IMR-90 (cell line): ENCODE data around the gene LCA5L. TPM values are rescaled to one million over a fixed set of nuclear protein-coding genes. Genes with fewer than 3 reads are reported as not detected.
A peak's percentile ranks its signal among the peaks of the same experiment; 100 is the strongest.

Experiments
- ATAC-seq: fragments of 200-7000 bp; cut with Tn5 transposase; 2 replicates; pipeline ENCODE4 v1.9.1; 2020; ENCODE audit warnings: low read depth, mild to moderate bottlenecking, moderate library complexity
- BruUV-seq: library from RNA; stranded (reverse); fragments of 400-500 nt; replicated peaks from 2 replicates; lab custom pipeline; 2021; lab: Mats Ljungman, UMichigan
- CTCF ChIA-PET: fragments of 300-600 bp; formaldehyde crosslinking; extraction: SDS; loops from one replicate; lab custom pipeline; 2021; ENCODE audit warnings: antibody characterized with exemption; lab: Yijun Ruan, JAX
- POLR2A ChIA-PET: fragments of 300-600 bp; sonication (Branson Sonifier 250); formaldehyde crosslinking; loops from one replicate; lab custom pipeline; 2022; ENCODE audit warnings: antibody characterized with exemption; ENCODE audit not compliant: unreplicated experiment; lab: Charles Lee
- DNase-seq: peaks from one replicate; pipeline ENCODE4 v3.0.0; 2013
- H2AFZ ChIP-seq: replicated peaks from 2 replicates; pipeline ENCODE3; 2013; ENCODE audit warnings: low read length, mild to moderate bottlenecking; ENCODE audit not compliant: poor library complexity
- H2AK5ac ChIP-seq: 2 replicates; pipeline ENCODE4 v1.6.1; 2013; ENCODE audit warnings: low read depth, low read length, inconsistent platforms
- H2AK9ac ChIP-seq: replicated peaks from 2 replicates; pipeline ENCODE3; 2013; ENCODE audit warnings: mild to moderate bottlenecking, low read depth, low read length, moderate library complexity; ENCODE audit not compliant: poor library complexity
- H2BK120ac ChIP-seq: 2 replicates; pipeline ENCODE4 v1.6.1; 2013; ENCODE audit warnings: low read depth, low read length, inconsistent platforms
- H2BK15ac ChIP-seq: 3 replicates; pipeline ENCODE4 v1.6.1; 2013; ENCODE audit warnings: low read depth, low read length, inconsistent platforms
- H2BK20ac ChIP-seq: 2 replicates; pipeline ENCODE4 v1.6.1; 2013; ENCODE audit warnings: low read depth, mild to moderate bottlenecking, inconsistent platforms, low read length, moderate library complexity
- H2BK5ac ChIP-seq: 2 replicates; pipeline ENCODE4 v1.6.1; 2013; ENCODE audit warnings: mild to moderate bottlenecking, low read depth, low read length, inconsistent platforms; ENCODE audit not compliant: poor library complexity, severe bottlenecking
- H3K14ac ChIP-seq: replicated peaks from 2 replicates; pipeline ENCODE4 v1.6.1; 2013; ENCODE audit warnings: low read depth, low read length, inconsistent platforms
- H3K18ac ChIP-seq: 2 replicates; pipeline ENCODE4 v1.6.1; 2013; ENCODE audit warnings: low read depth, low read length, control low read depth
- H3K23ac ChIP-seq: 2 replicates; pipeline ENCODE4 v1.6.1; 2013; ENCODE audit warnings: low read depth, low read length, inconsistent platforms
- H3K27ac ChIP-seq: 2 replicates; pipeline ENCODE4 v1.5.1; 2013; ENCODE audit warnings: mild to moderate bottlenecking, control low read depth, low read length; ENCODE audit not compliant: insufficient read depth
- H3K27me3 ChIP-seq: 2 replicates; pipeline ENCODE4 v1.6.1; 2013; ENCODE audit warnings: low read length; ENCODE audit not compliant: control insufficient read depth, insufficient read depth
- H3K36me3 ChIP-seq: 2 replicates; pipeline ENCODE4 v1.6.1; 2013; ENCODE audit warnings: low read length, mixed read lengths; ENCODE audit not compliant: control insufficient read depth, insufficient read depth
- H3K4ac ChIP-seq: 2 replicates; pipeline ENCODE4 v1.6.1; 2013; ENCODE audit warnings: low read depth, low read length, inconsistent platforms
- H3K4me1 ChIP-seq: 2 replicates; pipeline ENCODE4 v1.6.1; 2013; ENCODE audit warnings: low read length, mixed read lengths; ENCODE audit not compliant: control insufficient read depth, insufficient read depth
- H3K4me2 ChIP-seq: 2 replicates; pipeline ENCODE4 v1.6.1; 2013; ENCODE audit warnings: low read depth, mild to moderate bottlenecking, control low read depth, low read length, moderate library complexity
- H3K4me3 ChIP-seq: 2 replicates; pipeline ENCODE4 v1.5.1; 2013; ENCODE audit warnings: low read depth, mild to moderate bottlenecking, control low read depth, low read length, moderate library complexity; ENCODE audit not compliant: insufficient read depth
- H3K56ac ChIP-seq: 2 replicates; pipeline ENCODE4 v1.6.1; 2013; ENCODE audit warnings: low read length, inconsistent platforms; ENCODE audit not compliant: insufficient read depth; ENCODE audit errors: extremely low read depth
- H3K79me1 ChIP-seq, 2 experiments: 2 replicates each; pipeline ENCODE4 v1.6.1; 2013; ENCODE audit warnings: low read length in 2 of 2, inconsistent platforms in 1 of 2, low read depth in 1 of 2
- H3K9ac ChIP-seq: 2 replicates; pipeline ENCODE4 v1.6.1; 2013; ENCODE audit warnings: low read depth, low read length, control low read depth
- H3K9me1 ChIP-seq: 2 replicates; pipeline ENCODE4 v1.6.1; 2013; ENCODE audit warnings: low read length, inconsistent platforms; ENCODE audit not compliant: insufficient read depth
- H3K9me3 ChIP-seq: 2 replicates; pipeline ENCODE4 v1.6.1; 2013; ENCODE audit warnings: low read length; ENCODE audit not compliant: control insufficient read depth, insufficient read depth
- H4K20me1 ChIP-seq: 2 replicates; pipeline ENCODE4 v1.6.1; 2013; ENCODE audit warnings: low read length, inconsistent platforms; ENCODE audit not compliant: insufficient read depth
- H4K5ac ChIP-seq: 2 replicates; pipeline ENCODE4 v1.6.1; 2013; ENCODE audit warnings: mild to moderate bottlenecking, low read depth, low read length, control low read depth
- H4K8ac ChIP-seq, 2 experiments: 2 replicates each; pipeline ENCODE4 v1.6.1; 2013; ENCODE audit warnings: low read depth in 2 of 2, low read length in 2 of 2, control low read depth in 1 of 2, inconsistent platforms in 1 of 2
- H4K91ac ChIP-seq: 2 replicates; pipeline ENCODE4 v1.6.1; 2013; ENCODE audit warnings: low read depth, low read length, inconsistent platforms; ENCODE audit not compliant: insufficient read depth
- BHLHE40 ChIP-seq: fragments of 150-350 bp; IDR thresholded peaks from 2 replicates; pipeline ENCODE4 v1.6.1; 2016; ENCODE audit warnings: mild to moderate bottlenecking, low read depth, low read length
- FOS ChIP-seq: fragments of 150-350 bp; IDR thresholded peaks from 2 replicates; pipeline ENCODE4 v1.6.1; 2016; ENCODE audit warnings: low read depth, low read length
- MAZ ChIP-seq: IDR thresholded peaks from 2 replicates; pipeline ENCODE4 v1.6.1; 2012; ENCODE audit warnings: low read depth, mild to moderate bottlenecking, low read length, improper control_type of control experiment, moderate library complexity, borderline replicate concordance
- NFE2L2 ChIP-seq: fragments of 150-350 bp; IDR thresholded peaks from 2 replicates; pipeline ENCODE4 v1.6.1; 2016; ENCODE audit warnings: low read depth, mild to moderate bottlenecking, low read length
- WGBS, 2 experiments: methylation state at CpG; one replicate each; pipeline versions ENCODE4 v1.1.5 to v1.1.7; 2013; ENCODE audit warnings: missing lambda C conversion rate in 2 of 2; ENCODE audit not compliant: insufficient read length in 1 of 2; ENCODE audit errors: extremely low coverage in 2 of 2; 5-methylcytosine and 5-hydroxymethylcytosine counted together
- dilution Hi-C: fragments of 300-500 bp; cut with HindIII; formaldehyde crosslinking; loops from one replicate; pipeline ENCODE4 v1.14.3; 2018; ENCODE audit warnings: low sequenced_read_pairs; ENCODE audit not compliant: unreplicated experiment
- in situ Hi-C: fragments of 300-500 bp; cut with MboI; formaldehyde crosslinking; loops from 3 replicates; pipeline ENCODE4 v1.14.3; 2019; ENCODE audit warnings: low sequenced_read_pairs, inconsistent platforms, mixed read lengths
- intact Hi-C: fragments of 100-400 bp; cut with micrococcal nuclease; formaldehyde crosslinking; loops from 2 replicates; pipeline ENCODE4 v1.10.0; 2022
- polyA plus RNA-seq, 3 experiments: library from polyadenylated mRNA; depleted of rRNA; stranded (reverse); fragments of >200 nt; gene quantifications; 2 replicates each; pipeline ENCODE4 v1.2.3, GENCODE V29; 2012; ENCODE audit warnings: low replicate concordance in 1 of 3
- total RNA-seq: library from RNA; depleted of rRNA; stranded (reverse); fragments of >200 nt; gene quantifications from 2 replicates; pipeline ENCODE4 v1.2.3, GENCODE V29; 2012
- TF ChIP-seq, protein P1 (sequence below): fragments of 150-350 bp; IDR thresholded peaks from 2 replicates; pipeline ENCODE4 v1.6.1; 2017; ENCODE audit warnings: mild to moderate bottlenecking, antibody characterized with exemption, low read length, low read depth

LCA5L gene
- total and polyA plus RNA-seq, 2 of the 4 experiments (the other 2 are of a cell fraction): 0.18 to 0.26 TPM

DNA sequence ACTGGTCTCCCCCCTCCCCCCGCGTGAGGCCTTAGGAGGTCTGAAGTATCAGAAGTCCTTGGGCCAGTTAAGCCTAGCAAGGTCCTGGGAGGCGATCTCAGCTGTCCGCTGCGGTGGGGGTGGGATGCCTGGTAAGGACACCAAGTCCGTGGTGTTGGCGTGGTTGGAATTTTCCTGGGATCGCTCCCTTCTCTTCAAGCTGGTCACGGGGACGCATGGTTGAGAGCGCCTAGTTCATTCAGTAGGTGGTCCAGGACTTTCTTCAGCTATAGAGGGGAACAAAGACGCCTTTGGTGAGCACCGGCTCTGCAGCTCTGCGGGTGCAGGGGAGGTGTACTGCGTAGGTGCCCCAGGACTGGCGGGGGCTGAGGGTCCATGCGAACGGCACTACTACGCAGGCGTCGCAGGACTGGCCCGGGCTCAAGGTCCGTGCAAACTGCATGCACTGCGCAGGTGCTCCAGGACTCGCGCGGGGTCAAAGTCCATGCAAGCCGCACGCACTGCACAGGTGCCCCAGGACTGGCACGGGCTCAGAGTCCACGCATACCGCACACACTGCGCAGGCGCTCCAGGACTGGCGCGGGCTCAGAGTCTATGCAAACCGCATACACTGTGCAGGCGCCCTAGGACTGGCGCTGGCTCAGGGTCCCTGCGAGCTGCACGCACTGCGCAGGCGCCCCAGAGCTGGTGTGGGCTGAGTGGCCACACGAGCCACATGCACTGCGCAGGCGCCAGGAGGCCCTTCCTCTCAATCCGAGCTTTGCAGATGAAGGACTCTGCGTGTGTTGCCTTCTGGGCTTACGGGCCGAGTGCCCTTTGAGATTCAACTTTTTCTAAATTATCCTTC is 60.1 kb downstream of the LCA5L start:
- Histone ChIP-seq H3K56ac (no peak overlapping the region; the same call in 1 of the 2 replicates), H3K9me3 (no peaks in the 10 kb centered on the region), H3K4me3 (peak overlapping the region; percentile 40), H3K4ac (peak overlapping the region; percentile 65), H3K18ac (peak overlapping the region; percentile 75), H3K4me1 (peaks cover 17% of the 10 kb centered on the region), H4K20me1 (peaks cover 14% of the 10 kb centered on the region), H3K79me1 (peaks cover 24 to 76% of the 10 kb centered on the region in 2 experiments), H2BK20ac (no peak overlapping the region), H3K4me2 (peak overlapping the region; percentile 81), H3K9ac (peak overlapping the region; percentile 68), H3K36me3 (peaks cover 1% of the 10 kb centered on the region; the same call in 1 of the 2 replicates), H3K27me3 (no peaks in the 10 kb centered on the region), H2AK9ac (peak overlapping the region; percentile 68), H3K27ac (peak overlapping the region; percentile 76), H2AFZ (peak overlapping the region; percentile 86), H2BK15ac (no peak overlapping the region), H4K8ac (peak overlapping the region; percentile 81 to 92), H3K14ac (peak overlapping the region; percentile 73), H2AK5ac (peak overlapping the region; percentile 37; the same call in 1 of the 2 replicates), H4K5ac (peak overlapping the region; percentile 95), H2BK120ac (peak overlapping the region; percentile 42; the same call in 1 of the 2 replicates), H3K9me1 (peaks cover 18% of the 10 kb centered on the region), H2BK5ac (peak overlapping the region; percentile 81), H4K91ac (peak overlapping the region; percentile 70; the same call in 1 of the 2 replicates), H3K23ac (peak overlapping the region; percentile 76; the same call in 1 of the 2 replicates)
- WGBS, 2 experiments: 53% methylated on average over 19 of the region's 50 CpGs; no CpG with 5 or more reads in 1 of the 2 experiments
- ChIA-PET POLR2A (interaction anchor here (0.6 kb wide), 1 partner anchor 9 kb away, joined by 3 read pairs; no protein-coding TSS in a partner anchor), CTCF (no interaction called here)
- in situ Hi-C loops: loop anchor here (5.0 kb wide), 1 partner anchor 68 kb away; no protein-coding TSS in a partner anchor
- peak; percentile 74 for ATAC-seq
- peak; percentile 75 for DNase-seq
- TF ChIP-seq, protein P1, sequence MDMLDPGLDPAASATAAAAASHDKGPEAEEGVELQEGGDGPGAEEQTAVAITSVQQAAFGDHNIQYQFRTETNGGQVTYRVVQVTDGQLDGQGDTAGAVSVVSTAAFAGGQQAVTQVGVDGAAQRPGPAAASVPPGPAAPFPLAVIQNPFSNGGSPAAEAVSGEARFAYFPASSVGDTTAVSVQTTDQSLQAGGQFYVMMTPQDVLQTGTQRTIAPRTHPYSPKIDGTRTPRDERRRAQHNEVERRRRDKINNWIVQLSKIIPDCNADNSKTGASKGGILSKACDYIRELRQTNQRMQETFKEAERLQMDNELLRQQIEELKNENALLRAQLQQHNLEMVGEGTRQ: peak; percentile 32; the same call in 1 of the 2 replicates
- TF ChIP-seq FOS: no peak
- no peak for TF ChIP-seq BHLHE40
- no peak for TF ChIP-seq NFE2L2
- TF ChIP-seq MAZ: no peak
- BruUV-seq: no TSS peak
- dilution Hi-C loops: no loop called here
- intact Hi-C loops: loop anchor here (5.0 to 10.0 kb wide), 2 partner anchors 203 to 881 kb away; partner anchors contain the start of gene PSMG1
